Nasal cavity respiratory epithelium epithelial cell of viscerocranial mucosa (primary cell): ENCODE results near the gene VSX1. TPM values are rescaled to one million over a fixed set of nuclear protein-coding genes. Genes with fewer than 3 reads are reported as not detected.

ENCODE experiments used
- total RNA-seq: library from RNA; depleted of rRNA; stranded (reverse); fragments of >200 nt; gene quantifications from 2 replicates; pipeline ENCODE4 v1.2.3, GENCODE V29; 2014

VSX1 gene
- total RNA-seq = not detected in 2 replicates

GRCh38 chr20:25081730-25082497 is at the start of gene VSX1:
TSS of gene VSX1 (minus strand) at chr20:25082141. CDS start at chr20:25082096, 45 bp downstream.

GRCh38 chr20:25058051-25058846 is 23.7 kb downstream of the VSX1 start, which contains the start of gene ACSS1:
TSS of gene ACSS1 (minus strand) at chr20:25058139. CDS start at chr20:25058102, 37 bp downstream.

Other genes starting within 250 kb of the VSX1 start
- not detected in 2 replicates for gene CST7, start 132.9 kb downstream of the VSX1 start, total RNA-seq
- 111 and 161 TPM in 2 replicates for gene APMAP, start 89.4 kb downstream of the VSX1 start, total RNA-seq
- 0.68 and 3.7 TPM in 2 replicates for gene ACSS1, start 24.0 kb downstream of the VSX1 start, total RNA-seq
- 73.5 and 83.9 TPM in 2 replicates for gene ENTPD6, start 113.6 kb upstream of the VSX1 start, total RNA-seq
- gene PYGB, start 165.9 kb upstream of the VSX1 start, total RNA-seq = 164 and 282 TPM in 2 replicates